ENCODE results near the gene DCAF12.

DNA sequence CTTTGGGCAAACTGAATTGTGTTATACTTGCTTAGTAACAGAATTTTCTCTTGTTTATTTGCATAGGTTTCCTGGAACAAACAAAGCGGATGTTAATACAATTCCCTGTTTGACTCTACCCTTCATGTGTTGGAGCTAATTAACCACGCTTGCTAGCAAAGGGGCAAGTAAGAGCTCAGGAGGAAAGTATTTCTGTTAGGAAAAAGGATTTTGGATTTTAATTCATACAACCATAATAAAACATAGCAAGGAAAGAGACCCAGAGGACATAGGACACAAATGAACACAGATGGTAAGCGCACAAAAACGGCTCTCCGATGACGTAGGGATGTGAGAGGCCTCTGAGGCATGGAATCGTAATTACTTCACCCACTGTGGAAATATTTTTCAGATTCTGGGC is 5.1 kb upstream of the DCAF12 start:
- TF ChIP-seq, protein P1, sequence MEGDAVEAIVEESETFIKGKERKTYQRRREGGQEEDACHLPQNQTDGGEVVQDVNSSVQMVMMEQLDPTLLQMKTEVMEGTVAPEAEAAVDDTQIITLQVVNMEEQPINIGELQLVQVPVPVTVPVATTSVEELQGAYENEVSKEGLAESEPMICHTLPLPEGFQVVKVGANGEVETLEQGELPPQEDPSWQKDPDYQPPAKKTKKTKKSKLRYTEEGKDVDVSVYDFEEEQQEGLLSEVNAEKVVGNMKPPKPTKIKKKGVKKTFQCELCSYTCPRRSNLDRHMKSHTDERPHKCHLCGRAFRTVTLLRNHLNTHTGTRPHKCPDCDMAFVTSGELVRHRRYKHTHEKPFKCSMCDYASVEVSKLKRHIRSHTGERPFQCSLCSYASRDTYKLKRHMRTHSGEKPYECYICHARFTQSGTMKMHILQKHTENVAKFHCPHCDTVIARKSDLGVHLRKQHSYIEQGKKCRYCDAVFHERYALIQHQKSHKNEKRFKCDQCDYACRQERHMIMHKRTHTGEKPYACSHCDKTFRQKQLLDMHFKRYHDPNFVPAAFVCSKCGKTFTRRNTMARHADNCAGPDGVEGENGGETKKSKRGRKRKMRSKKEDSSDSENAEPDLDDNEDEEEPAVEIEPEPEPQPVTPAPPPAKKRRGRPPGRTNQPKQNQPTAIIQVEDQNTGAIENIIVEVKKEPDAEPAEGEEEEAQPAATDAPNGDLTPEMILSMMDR (IDR thresholded peaks at IDR 0.05), result no peak
- TF ChIP-seq POLR2A (IDR thresholded peaks at IDR 0.05), result no peak

Measured in Peyer's patch (tissue), 4 donors.